Tibial nerve (tissue), 3 donors: ENCODE data around the gene FBXW11.

ENCODE experiments used
- POLR2A ChIP-seq, 2 donors: fragments of 450-650 bp; IDR thresholded peaks; one replicate each; pipeline ENCODE4 v1.6.1; 2017; ENCODE audit warnings: antibody characterized with exemption in 2 of 2, mild to moderate bottlenecking in 2 of 2, moderate library complexity in 2 of 2
- TF ChIP-seq, protein P1 (sequence below), 5 experiments: fragments of 200-600 bp in 3 of 5; fragments of 450-650 bp in 2 of 5; sonication (generic) in 3 of 5; IDR thresholded peaks; one replicate each; pipeline ENCODE4 v1.5.1; 2016 to 2019; ENCODE audit warnings: antibody characterized with exemption in 5 of 5, mild to moderate bottlenecking in 3 of 5, moderate library complexity in 2 of 5

GRCh38 chr5:172006321-172007174 is at the start of gene FBXW11:
- TF ChIP-seq, protein P1, sequence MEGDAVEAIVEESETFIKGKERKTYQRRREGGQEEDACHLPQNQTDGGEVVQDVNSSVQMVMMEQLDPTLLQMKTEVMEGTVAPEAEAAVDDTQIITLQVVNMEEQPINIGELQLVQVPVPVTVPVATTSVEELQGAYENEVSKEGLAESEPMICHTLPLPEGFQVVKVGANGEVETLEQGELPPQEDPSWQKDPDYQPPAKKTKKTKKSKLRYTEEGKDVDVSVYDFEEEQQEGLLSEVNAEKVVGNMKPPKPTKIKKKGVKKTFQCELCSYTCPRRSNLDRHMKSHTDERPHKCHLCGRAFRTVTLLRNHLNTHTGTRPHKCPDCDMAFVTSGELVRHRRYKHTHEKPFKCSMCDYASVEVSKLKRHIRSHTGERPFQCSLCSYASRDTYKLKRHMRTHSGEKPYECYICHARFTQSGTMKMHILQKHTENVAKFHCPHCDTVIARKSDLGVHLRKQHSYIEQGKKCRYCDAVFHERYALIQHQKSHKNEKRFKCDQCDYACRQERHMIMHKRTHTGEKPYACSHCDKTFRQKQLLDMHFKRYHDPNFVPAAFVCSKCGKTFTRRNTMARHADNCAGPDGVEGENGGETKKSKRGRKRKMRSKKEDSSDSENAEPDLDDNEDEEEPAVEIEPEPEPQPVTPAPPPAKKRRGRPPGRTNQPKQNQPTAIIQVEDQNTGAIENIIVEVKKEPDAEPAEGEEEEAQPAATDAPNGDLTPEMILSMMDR (IDR thresholded peaks at IDR 0.05): peak in 2 of 5 experiments; percentile 7 to 51
- TF ChIP-seq POLR2A (IDR thresholded peaks at IDR 0.05): peak; percentile 50 to 73
